ENCODE data around the gene HIRIP3.

Gene HIRIP3

GRCh38 chr16:30030011-30030685, 34.7 kb upstream of the HIRIP3 start:
- Histone ChIP-seq H3K27ac (replicated peaks) (no peak overlapping the region), H3K4me3 (replicated peaks; ENCODE audit: insufficient read depth, low read length) (no peak overlapping the region), H3K27me3 (ENCODE audit: insufficient read depth, poor library complexity, severe bottlenecking) (peaks cover 54% of the 10 kb centered on the region)
- no peak for TF ChIP-seq GABPA (IDR thresholded peaks at IDR 0.05; ENCODE audit: low read depth)
- TF ChIP-seq REST (IDR thresholded peaks at IDR 0.05; ENCODE audit: insufficient replicate concordance, low read depth) = no peak
- no peak for TF ChIP-seq POLR2AphosphoS5 (IDR thresholded peaks at IDR 0.05; ENCODE audit: low read depth)
- no peak for TF ChIP-seq SPI1 (IDR thresholded peaks at IDR 0.05; ENCODE audit: borderline replicate concordance, low read depth)
- TF ChIP-seq CTCF (IDR thresholded peaks at IDR 0.05; ENCODE audit: insufficient read depth, low read length) = no peak
- DNase-seq (ENCODE audit: low read depth in 1 of 2, low spot score in 1 of 2) = no peak

- Histone ChIP-seq H3K4me3 (replicated peaks; ENCODE audit: insufficient read depth, low read length) (no peak overlapping the region), H3K27ac (replicated peaks) (no peak overlapping the region), H3K27me3 (ENCODE audit: insufficient read depth, poor library complexity, severe bottlenecking) (peaks cover 62% of the 10 kb centered on the region)
- no peak for TF ChIP-seq POLR2AphosphoS5 (IDR thresholded peaks at IDR 0.05; ENCODE audit: low read depth)
- peak; percentile 95 for TF ChIP-seq REST (IDR thresholded peaks at IDR 0.05; ENCODE audit: insufficient replicate concordance, low read depth)
- TF ChIP-seq GABPA (IDR thresholded peaks at IDR 0.05; ENCODE audit: low read depth) = no peak
- peak in 1 of 2 experiments; percentile 46 for DNase-seq (ENCODE audit: low read depth in 1 of 2, low spot score in 1 of 2)
These were observed 33.1 kb upstream of the HIRIP3 start for GRCh38 chr16:30028438-30029076.

- H3K27ac ChIP-seq (replicated peaks) = no peak overlapping the region
- no peak overlapping the region for H3K4me3 ChIP-seq (replicated peaks; ENCODE audit: insufficient read depth, low read length)
- H3K27me3 ChIP-seq (ENCODE audit: insufficient read depth, poor library complexity, severe bottlenecking) = peaks cover 60% of the 10 kb centered on the region
- DNase-seq (ENCODE audit: low read depth in 1 of 2, low spot score in 1 of 2) = no peak
- TF ChIP-seq REST (IDR thresholded peaks at IDR 0.05; ENCODE audit: insufficient replicate concordance, low read depth) (no peak), POLR2AphosphoS5 (IDR thresholded peaks at IDR 0.05; ENCODE audit: low read depth) (no peak), CTCF (IDR thresholded peaks at IDR 0.05; ENCODE audit: insufficient read depth, low read length) (no peak), GABPA (IDR thresholded peaks at IDR 0.05; ENCODE audit: low read depth) (no peak), SPI1 (IDR thresholded peaks at IDR 0.05; ENCODE audit: borderline replicate concordance, low read depth) (no peak)
These were observed 32.4 kb upstream of the HIRIP3 start for GRCh38 chr16:30027588-30028437.
